Activated CD4-positive, alpha-beta T cell treated with anti-CD3 and anti-CD28 coated beads, Interleukin-2, amount 10 ng/mL, durations not matched to agents 7 days and 5 days (primary cell): ENCODE data around the gene ITLN2. TPM values are rescaled to one million over a fixed set of nuclear protein-coding genes. Genes with fewer than 3 reads are reported as not detected.

Experiments
- total RNA-seq, 2 experiments: library from RNA; stranded (reverse); gene quantifications; one replicate each; pipeline ENCODE4 v1.2.3, GENCODE V29; 2021

Gene ITLN2
- total RNA-seq, 2 experiments from 2014 or later: not detected

Other genes starting within 250 kb of the ITLN2 start
- 100 to 1,000 TPM; 294 to 309 TPM for gene CD48, start 243.0 kb downstream of the ITLN2 start, total RNA-seq
- 10 to 100 TPM; 12.8 to 13.4 TPM for gene SLAMF7, start 215.6 kb downstream of the ITLN2 start, total RNA-seq
- 10 to 100 TPM; 45.9 to 49.0 TPM for gene LY9, start 158.6 kb downstream of the ITLN2 start, total RNA-seq
- 1 to 10 TPM; 1.8 to 2.1 TPM for gene CD244, start 91.9 kb downstream of the ITLN2 start, total RNA-seq
- gene ITLN1, start 69.6 kb downstream of the ITLN2 start, total RNA-seq: not detected
- gene F11R, start 66.3 kb upstream of the ITLN2 start, total RNA-seq: 10 to 100 TPM; 14.1 to 15.6 TPM
- 10 to 100 TPM; 33.5 to 43.6 TPM for gene TSTD1, start 84.2 kb upstream of the ITLN2 start, total RNA-seq
- gene USF1, start 91.2 kb upstream of the ITLN2 start, total RNA-seq: 10 to 100 TPM; 78.0 to 81.2 TPM
- 100 to 1,000 TPM; 244 to 304 TPM for gene ARHGAP30, start 115.1 kb upstream of the ITLN2 start, total RNA-seq
- under 1 TPM in 1 of 2 experiments, not detected in 1; 0.15 TPM for gene NECTIN4, start 134.7 kb upstream of the ITLN2 start, total RNA-seq
- under 1 TPM in 1 of 2 experiments, not detected in 1; 0.30 TPM for gene KLHDC9, start 143.6 kb upstream of the ITLN2 start, total RNA-seq
- gene PFDN2, start 163.2 kb upstream of the ITLN2 start, total RNA-seq: 10 to 100 TPM; 46.0 to 56.0 TPM
- 10 to 100 TPM; 37.7 to 39.0 TPM for gene NIT1, start 163.3 kb upstream of the ITLN2 start, total RNA-seq
- gene DEDD, start 177.9 kb upstream of the ITLN2 start, total RNA-seq: 10 to 100 TPM; 39.8 to 43.1 TPM
- 100 to 1,000 TPM; 115 to 120 TPM for gene UFC1, start 199.2 kb upstream of the ITLN2 start, total RNA-seq
- gene USP21, start 204.7 kb upstream of the ITLN2 start, total RNA-seq: 10 to 100 TPM; 34.7 to 40.2 TPM
- 10 to 100 TPM; 33.6 to 40.7 TPM for gene PPOX, start 211.6 kb upstream of the ITLN2 start, total RNA-seq
- gene B4GALT3, start 222.7 kb upstream of the ITLN2 start, total RNA-seq: 10 to 100 TPM; 43.1 to 48.6 TPM
- gene ADAMTS4, start 244.2 kb upstream of the ITLN2 start, total RNA-seq: 1 to 10 TPM in 1 of 2 experiments, under 1 TPM in 1; 0.31 to 1.3 TPM
- 10 to 100 TPM; 74.2 to 82.1 TPM for gene NDUFS2, start 247.6 kb upstream of the ITLN2 start, total RNA-seq